Activated CD4-positive, CD25-positive, alpha-beta regulatory T cell treated with anti-CD3 and anti-CD28 coated beads, Interleukin-2, amount 50 U/mL, for 24 hours (primary cell): Measurements from ENCODE around the gene SENP7.
"Not testable (repeated sequence)": the region's sequence is repeated elsewhere in the genome, so short reads cannot be mapped to it uniquely, and the experiment has no call there.

Experiments
- ATAC-seq, 2 donors: fragments of 150-1000 bp; cut with Tn5 transposase; one replicate each; pipeline ENCODE4 v1.10.0; 2021; ENCODE audit warnings: mild to moderate bottlenecking in 1 of 2, moderate library complexity in 1 of 2

The SENP7 gene, protein sequence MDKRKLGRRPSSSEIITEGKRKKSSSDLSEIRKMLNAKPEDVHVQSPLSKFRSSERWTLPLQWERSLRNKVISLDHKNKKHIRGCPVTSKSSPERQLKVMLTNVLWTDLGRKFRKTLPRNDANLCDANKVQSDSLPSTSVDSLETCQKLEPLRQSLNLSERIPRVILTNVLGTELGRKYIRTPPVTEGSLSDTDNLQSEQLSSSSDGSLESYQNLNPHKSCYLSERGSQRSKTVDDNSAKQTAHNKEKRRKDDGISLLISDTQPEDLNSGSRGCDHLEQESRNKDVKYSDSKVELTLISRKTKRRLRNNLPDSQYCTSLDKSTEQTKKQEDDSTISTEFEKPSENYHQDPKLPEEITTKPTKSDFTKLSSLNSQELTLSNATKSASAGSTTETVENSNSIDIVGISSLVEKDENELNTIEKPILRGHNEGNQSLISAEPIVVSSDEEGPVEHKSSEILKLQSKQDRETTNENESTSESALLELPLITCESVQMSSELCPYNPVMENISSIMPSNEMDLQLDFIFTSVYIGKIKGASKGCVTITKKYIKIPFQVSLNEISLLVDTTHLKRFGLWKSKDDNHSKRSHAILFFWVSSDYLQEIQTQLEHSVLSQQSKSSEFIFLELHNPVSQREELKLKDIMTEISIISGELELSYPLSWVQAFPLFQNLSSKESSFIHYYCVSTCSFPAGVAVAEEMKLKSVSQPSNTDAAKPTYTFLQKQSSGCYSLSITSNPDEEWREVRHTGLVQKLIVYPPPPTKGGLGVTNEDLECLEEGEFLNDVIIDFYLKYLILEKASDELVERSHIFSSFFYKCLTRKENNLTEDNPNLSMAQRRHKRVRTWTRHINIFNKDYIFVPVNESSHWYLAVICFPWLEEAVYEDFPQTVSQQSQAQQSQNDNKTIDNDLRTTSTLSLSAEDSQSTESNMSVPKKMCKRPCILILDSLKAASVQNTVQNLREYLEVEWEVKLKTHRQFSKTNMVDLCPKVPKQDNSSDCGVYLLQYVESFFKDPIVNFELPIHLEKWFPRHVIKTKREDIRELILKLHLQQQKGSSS

GRCh38 chr3:101512646-101513418 lies at the start of gene SENP7:
Gene SENP7, minus strand, starts transcription at chr3:101513212. Its CDS starts 82 bp downstream, at chr3:101513130.
- peak; percentile 38 to 59 for ATAC-seq

DNA sequence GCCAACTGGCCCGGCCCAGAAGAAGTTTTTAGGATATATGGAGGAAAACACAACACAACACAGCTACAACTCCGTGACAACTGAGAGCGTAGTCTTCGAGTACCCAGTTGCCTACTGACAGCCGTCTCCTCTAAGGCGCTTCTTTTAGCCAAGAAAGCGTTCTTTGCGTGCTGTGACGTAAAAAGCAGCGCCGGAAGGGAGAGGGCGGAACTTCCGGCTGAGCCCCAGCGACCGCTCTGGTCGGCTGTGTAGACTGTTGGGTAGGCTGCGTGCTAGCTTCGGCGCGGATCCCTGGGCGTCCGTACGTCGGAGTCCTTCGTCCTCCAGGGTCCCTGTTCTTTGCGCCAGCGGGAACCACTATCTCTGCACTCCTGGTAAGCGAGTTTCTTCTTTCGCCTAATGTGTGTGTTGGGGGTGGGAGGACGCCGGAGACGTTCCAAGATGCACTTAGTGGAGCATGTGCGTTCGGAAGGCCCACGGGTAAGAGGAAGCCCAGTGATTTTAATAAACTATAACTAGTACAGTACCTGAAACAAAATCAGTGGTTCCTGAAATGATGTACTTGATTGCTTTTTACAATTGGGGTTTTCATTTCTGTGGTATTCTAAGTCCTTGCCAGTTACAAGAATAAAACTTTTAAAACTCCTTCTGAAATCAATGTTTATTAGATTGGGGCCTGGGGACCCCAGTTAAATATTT lies 48.8 kb upstream of the SENP7 start, which contains the start of gene TRMT10C:
TSS of gene TRMT10C (plus strand) at position 239 of the 699 bp plus-strand sequence. CDS start 2,914 bp downstream, outside the sequence.
- peak; percentile 99 for ATAC-seq

GRCh38 chr3:101556064-101556463 lies 43.1 kb upstream of the SENP7 start:
- no peak for ATAC-seq

DNA sequence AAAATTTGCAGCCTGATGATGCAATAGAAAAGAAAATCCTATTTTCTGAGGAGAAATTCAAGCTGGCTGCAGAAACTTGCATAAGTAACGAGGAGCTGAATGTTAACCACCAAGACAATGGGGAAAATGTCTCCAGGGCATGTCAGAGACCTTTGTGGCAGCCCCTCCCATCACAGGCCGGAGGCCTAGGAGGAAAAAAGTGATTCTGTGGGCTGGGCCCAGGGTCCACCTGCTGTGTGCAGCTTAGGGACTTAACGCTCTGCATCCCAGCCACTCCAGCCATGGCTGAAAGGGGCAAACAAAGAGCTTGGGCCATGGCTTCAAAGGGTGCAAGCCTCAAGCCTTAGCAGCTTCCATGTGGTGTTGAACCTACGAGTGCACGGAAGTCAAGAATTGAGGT lies 40.4 kb upstream of the SENP7 start:
- ATAC-seq: not testable (repeated sequence)

DNA sequence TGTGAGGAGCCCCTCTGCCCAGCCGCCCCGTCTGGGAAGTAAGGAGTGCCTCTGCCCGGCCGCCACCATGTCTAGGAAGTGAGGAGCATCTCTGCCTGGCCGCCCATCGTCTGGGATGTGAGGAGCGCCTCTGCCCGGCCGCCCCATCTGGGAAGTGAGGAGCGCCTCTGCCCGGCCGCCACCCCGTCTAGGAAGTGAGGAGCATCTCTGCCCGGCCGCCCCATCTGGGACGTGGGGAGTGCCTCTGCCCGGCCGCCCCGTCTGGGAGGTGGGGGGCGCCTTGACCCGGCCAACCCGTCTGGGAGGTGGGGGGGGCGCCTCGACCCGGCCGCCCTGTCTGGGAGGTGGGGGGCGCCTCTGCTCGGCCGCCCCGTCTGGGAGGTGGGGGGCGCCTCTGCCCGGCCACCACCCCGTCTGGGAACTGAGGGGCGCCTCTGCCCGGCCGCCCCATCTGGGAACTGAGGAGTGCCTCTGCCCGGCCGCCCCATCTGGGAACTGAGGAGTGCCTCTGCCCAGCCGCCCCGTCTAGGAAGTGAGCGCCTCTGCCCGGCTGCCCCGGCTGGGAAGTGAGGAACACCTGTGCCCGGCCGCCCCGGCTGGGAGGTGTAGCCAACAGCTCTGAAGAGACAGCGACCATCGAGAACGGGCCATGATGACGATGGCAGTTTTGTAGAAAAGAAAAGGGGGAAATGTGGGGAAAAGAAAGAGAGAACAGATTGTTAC lies 38.5 kb upstream of the SENP7 start:
- ATAC-seq: not testable (repeated sequence)

- no peak for ATAC-seq
Measured at GRCh38 chr3:101549473-101549872, 36.5 kb upstream of the SENP7 start.

- ATAC-seq: no peak
Measured at GRCh38 chr3:101548527-101549105, 35.6 kb upstream of the SENP7 start.

GRCh38 chr3:101544161-101544850 lies 31.3 kb upstream of the SENP7 start:
- ATAC-seq: peak; percentile 61 to 68

- peak; percentile 20 to 44 for ATAC-seq
Measured at GRCh38 chr3:101542957-101543356, 29.9 kb upstream of the SENP7 start.

GRCh38 chr3:101536955-101537354 lies 23.9 kb upstream of the SENP7 start:
- not testable (repeated sequence) for ATAC-seq

- no peak for ATAC-seq
Measured at GRCh38 chr3:101536266-101536665, 23.3 kb upstream of the SENP7 start.

DNA sequence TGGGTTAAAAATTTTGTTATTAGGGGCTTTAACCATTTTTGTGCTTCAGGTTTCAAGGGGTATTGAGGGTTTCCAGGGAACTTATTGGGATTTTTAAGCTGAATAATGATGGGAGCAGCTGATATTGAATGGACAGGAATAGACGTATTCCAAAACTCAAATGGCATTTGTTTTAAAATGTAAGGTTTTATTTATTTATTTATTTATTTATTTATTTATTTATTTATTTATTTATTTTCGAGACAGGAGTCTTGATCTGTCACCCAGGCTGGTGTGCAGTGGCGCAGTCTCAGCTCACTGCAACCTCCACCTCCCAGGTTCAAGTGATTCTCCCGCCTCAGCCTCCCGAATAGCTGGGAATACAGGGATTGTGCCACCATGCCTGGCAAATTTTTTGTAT lies 22.2 kb upstream of the SENP7 start:
- no peak for ATAC-seq

DNA sequence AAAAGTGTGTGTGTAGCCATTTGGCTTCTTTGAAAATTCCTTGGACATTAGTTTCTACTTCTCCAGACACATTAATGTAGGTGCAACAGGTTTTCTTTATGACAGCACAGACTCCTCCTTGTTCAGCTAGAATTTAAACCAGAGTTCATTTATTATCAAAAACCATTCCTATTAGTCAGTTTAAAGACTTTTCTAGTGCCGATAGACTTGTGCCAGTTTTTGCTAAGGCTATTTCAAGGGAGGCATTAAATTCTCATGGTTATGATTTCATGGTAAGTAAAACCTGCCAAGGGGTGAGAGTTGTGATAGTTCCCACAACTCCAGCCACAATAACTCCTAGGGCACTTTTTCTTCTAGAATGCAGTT lies 20.6 kb upstream of the SENP7 start:
- ATAC-seq: no peak

- no peak for ATAC-seq
Measured at GRCh38 chr3:101532783-101533602, 20.0 kb upstream of the SENP7 start.

- ATAC-seq: no peak
Measured at GRCh38 chr3:101531473-101532086, 18.6 kb upstream of the SENP7 start.

- no peak for ATAC-seq
Measured at GRCh38 chr3:101530686-101531047, 17.7 kb upstream of the SENP7 start.

- ATAC-seq: no peak
Measured at GRCh38 chr3:101529816-101530685, 17.0 kb upstream of the SENP7 start.

GRCh38 chr3:101527906-101528305 lies 14.9 kb upstream of the SENP7 start:
- no peak for ATAC-seq
